GM12878 (cell line): ENCODE measurements around the gene CSF1R. TPM values are rescaled to one million over a fixed set of nuclear protein-coding genes. Genes with fewer than 3 reads are reported as not detected.

Experiments
- ATAC-seq: fragments of 200-7000 bp; cut with Tn5 transposase; 3 replicates; pipeline ENCODE4 v1.9.1; 2020; ENCODE audit warnings: mild to moderate bottlenecking, moderate library complexity
- BruUV-seq: library from RNA; stranded (reverse); fragments of 400-500 nt; replicated peaks from 2 replicates; lab custom pipeline; 2021; lab: Mats Ljungman, UMichigan
- CTCF ChIA-PET: fragments of 300-600 bp; sonication (Branson Sonifier 250); formaldehyde crosslinking; extraction: SDS; loops from one replicate; lab custom pipeline; 2021; ENCODE audit warnings: inconsistent platforms; lab: Yijun Ruan, JAX
- POLR2A ChIA-PET: fragments of 350-600 bp; formaldehyde crosslinking; extraction: SDS; loops from one replicate; lab custom pipeline; 2021; ENCODE audit warnings: inconsistent platforms; lab: Charles Lee
- RAD21 ChIA-PET: fragments of 300-600 bp; sonication (Branson Sonifier 250); formaldehyde crosslinking; loops from one replicate; lab custom pipeline; 2023; ENCODE audit warnings: antibody characterized with exemption; ENCODE audit not compliant: unreplicated experiment; lab: Charles Lee
- SMC1A ChIA-PET: fragments of 300-600 bp; sonication (Branson Sonifier 250); formaldehyde crosslinking; loops from one replicate; lab custom pipeline; 2023; ENCODE audit not compliant: unreplicated experiment, uncharacterized antibody; lab: Charles Lee
- DNase-seq: peaks from one replicate; pipeline ENCODE4 v3.0.0-alpha.2; 2011; ENCODE audit warnings: low read depth, low spot score
- FAIRE-seq: peaks from 3 replicates; lab custom pipeline; 2011; peaks lifted over from hg19 to GRCh38; lab: Jason Lieb, UNC
- H2AFZ ChIP-seq: 2 replicates; pipeline ENCODE4 v1.6.0; 2011; ENCODE audit warnings: low read depth, low read length, control low read depth; ENCODE audit not compliant: control insufficient read depth
- H3K27ac ChIP-seq: 2 replicates; pipeline ENCODE4 v1.5.1; 2011; ENCODE audit warnings: control low read depth; ENCODE audit not compliant: control insufficient read depth, insufficient read depth
- H3K27me3 ChIP-seq, 2 experiments: replicated peaks in 1 of 2; 2 replicates each; pipeline versions ENCODE4 v1.6.0 to v1.6.1; 2011; ENCODE audit warnings: low read length in 1 of 2; ENCODE audit not compliant: control insufficient read depth in 2 of 2, insufficient read depth in 2 of 2
- H3K36me3 ChIP-seq, 2 experiments: 2 replicates each; pipeline ENCODE4 v1.5.1; 2011; ENCODE audit warnings: low read length in 1 of 2; ENCODE audit not compliant: control insufficient read depth in 2 of 2, insufficient read depth in 2 of 2
- H3K4me1 ChIP-seq: 2 replicates; pipeline ENCODE4 v1.6.1; 2011; ENCODE audit warnings: mild to moderate bottlenecking, low read length, moderate library complexity, mixed read lengths; ENCODE audit not compliant: control insufficient read depth, insufficient read depth
- H3K4me2 ChIP-seq: 2 replicates; pipeline ENCODE4 v1.6.0; 2011; ENCODE audit warnings: control low read depth; ENCODE audit not compliant: control insufficient read depth, insufficient read depth
- H3K4me3 ChIP-seq: fragments of 200-600 bp; sonication (generic); 2 replicates; pipeline ENCODE4 v1.5.1; 2016
- H3K79me2 ChIP-seq: 2 replicates; pipeline ENCODE4 v1.6.0; 2011; ENCODE audit warnings: low read length; ENCODE audit not compliant: control insufficient read depth, insufficient read depth
- H3K9ac ChIP-seq: 2 replicates; pipeline ENCODE4 v1.8.0; 2011; ENCODE audit warnings: low read length, control low read depth, mixed read lengths; ENCODE audit not compliant: control insufficient read depth, insufficient read depth
- H3K9me3 ChIP-seq: replicated peaks from 3 replicates; pipeline ENCODE4 v1.5.1; 2011; ENCODE audit warnings: mild to moderate bottlenecking, low read length; ENCODE audit not compliant: control insufficient read depth, insufficient read depth
- H4K20me1 ChIP-seq: 2 replicates; pipeline ENCODE4 v1.6.0; 2011; ENCODE audit not compliant: control insufficient read depth, insufficient read depth
- CBX5 ChIP-seq: sonication (generic); IDR thresholded peaks from 2 replicates; pipeline ENCODE4 v1.6.1; 2016; ENCODE audit warnings: low read depth, moderate library complexity, mild to moderate bottlenecking, inconsistent platforms
- DPF2 ChIP-seq: fragments of 450-650 bp; IDR thresholded peaks from 2 replicates; pipeline ENCODE4 v1.6.1; 2017; ENCODE audit warnings: mild to moderate bottlenecking
- ETV6 ChIP-seq, 2 experiments: fragments of 450-650 bp in 1 of 2; IDR thresholded peaks in 1 of 2; conservative IDR thresholded peaks in 1 of 2; 2 replicates each; pipeline ENCODE4 v1.6.1; 2014; ENCODE audit warnings: antibody characterized with exemption in 1 of 2, borderline replicate concordance in 1 of 2, low read depth in 1 of 2, mild to moderate bottlenecking in 1 of 2, moderate library complexity in 1 of 2
- FOXK2 ChIP-seq: fragments of 450-650 bp; IDR thresholded peaks from 2 replicates; pipeline ENCODE4 v1.6.1; 2017; ENCODE audit warnings: mild to moderate bottlenecking, moderate library complexity
- KLF5 ChIP-seq: fragments of 450-650 bp; IDR thresholded peaks from 2 replicates; pipeline ENCODE4 v1.6.1; 2014; ENCODE audit warnings: mild to moderate bottlenecking; ENCODE audit not compliant: partially characterized antibody
- MXI1 ChIP-seq: fragments of 150-350 bp; IDR thresholded peaks from 2 replicates; pipeline ENCODE4 v1.6.1; 2011; ENCODE audit warnings: low read depth, mild to moderate bottlenecking, inconsistent platforms, low read length, improper control_type of control experiment
- NRF1 ChIP-seq: conservative IDR thresholded peaks from 2 replicates; pipeline ENCODE4 v1.6.1; 2011; ENCODE audit warnings: mild to moderate bottlenecking, low read depth, low read length, improper control_type of control experiment
- RELA ChIP-seq: fragments of 450-650 bp; IDR thresholded peaks from 2 replicates; pipeline ENCODE4 v1.8.0; 2014; ENCODE audit warnings: borderline replicate concordance; ENCODE audit not compliant: partially characterized antibody
- SUZ12 ChIP-seq: fragments of 200-600 bp; sonication (generic); IDR thresholded peaks from one replicate; pipeline ENCODE4 v1.6.1; 2018; ENCODE audit warnings: antibody characterized with exemption, mild to moderate bottlenecking; ENCODE audit not compliant: unreplicated experiment
- TCF12 ChIP-seq: IDR thresholded peaks from 2 replicates; pipeline ENCODE4 v1.6.1; 2011; ENCODE audit warnings: low read depth, mild to moderate bottlenecking, low read length
- TCF7 ChIP-seq: IDR thresholded peaks from 2 replicates; pipeline ENCODE4 v1.6.1; 2014; ENCODE audit warnings: antibody characterized with exemption, borderline replicate concordance
- ZSCAN29 ChIP-seq: fragments of 450-650 bp; IDR thresholded peaks from 2 replicates; pipeline ENCODE4 v1.6.1; 2017; ENCODE audit warnings: mild to moderate bottlenecking, moderate library complexity
- WGBS: methylation state at CpG from one replicate; pipeline ENCODE4 v1.1.6; 2016; ENCODE audit warnings: low lambda C conversion rate; ENCODE audit not compliant: insufficient replicate concordance, insufficient coverage; ENCODE audit errors: missing lambda C conversion rate; 5-methylcytosine and 5-hydroxymethylcytosine counted together
- in situ Hi-C: fragments of 300-500 bp; cut with MboI; formaldehyde crosslinking; loops from 9 replicates; pipeline ENCODE4 v1.14.3; 2018; ENCODE audit warnings: mixed read lengths
- intact Hi-C: fragments of 100-400 bp; cut with micrococcal nuclease; formaldehyde crosslinking; loops from one replicate; pipeline ENCODE4 v1.14.2; 2022; ENCODE audit not compliant: unreplicated experiment
- polyA plus RNA-seq, 11 experiments: library from polyadenylated mRNA; depleted of rRNA in 4 of 11; unstranded in 6 of 11; stranded (reverse) in 5 of 11; fragments of >200 nt; fragmentation: Nextera tagmentation in 4 of 11; fragmentation: Illumina TruSeq in 1 of 11; extraction: Ambion mirVana in 4 of 11; extraction: Trizol in 1 of 11; gene quantifications; 1 replicate in 1 of 11; 2 replicates in 10 of 11; pipeline versions ENCODE4 v1.2.1 to v1.2.3, GENCODE V29; 2011 to 2016; ENCODE audit warnings: inconsistent platforms in 2 of 11, missing spikeins in 2 of 11, low read depth in 1 of 11
- total RNA-seq, 4 experiments: library from RNA; depleted of rRNA in 3 of 4; stranded (reverse); fragments of >200 nt in 3 of 4; fragmentation: Illumina TruSeq in 1 of 4; extraction: Trizol in 1 of 4; gene quantifications; 2 replicates each; pipeline versions ENCODE4 v1.2.1 to v1.2.3, GENCODE V29; 2013 to 2021
- TF ChIP-seq, protein P1 (sequence below): fragments of 450-650 bp; IDR thresholded peaks from 2 replicates; pipeline ENCODE4 v1.6.1; 2014; ENCODE audit warnings: mild to moderate bottlenecking
- TF ChIP-seq, protein P2 (sequence below): fragments of 450-650 bp; conservative IDR thresholded peaks from 2 replicates; pipeline ENCODE4 v1.6.1; 2017; ENCODE audit warnings: mild to moderate bottlenecking, moderate library complexity

The CSF1R gene
- total and polyA plus RNA-seq, 10 of the 15 experiments (the other 5 are each of a cell fraction or from before 2014, with no cell fraction given), result 0.35 to 3.6 (median 1.2) TPM

DNA sequence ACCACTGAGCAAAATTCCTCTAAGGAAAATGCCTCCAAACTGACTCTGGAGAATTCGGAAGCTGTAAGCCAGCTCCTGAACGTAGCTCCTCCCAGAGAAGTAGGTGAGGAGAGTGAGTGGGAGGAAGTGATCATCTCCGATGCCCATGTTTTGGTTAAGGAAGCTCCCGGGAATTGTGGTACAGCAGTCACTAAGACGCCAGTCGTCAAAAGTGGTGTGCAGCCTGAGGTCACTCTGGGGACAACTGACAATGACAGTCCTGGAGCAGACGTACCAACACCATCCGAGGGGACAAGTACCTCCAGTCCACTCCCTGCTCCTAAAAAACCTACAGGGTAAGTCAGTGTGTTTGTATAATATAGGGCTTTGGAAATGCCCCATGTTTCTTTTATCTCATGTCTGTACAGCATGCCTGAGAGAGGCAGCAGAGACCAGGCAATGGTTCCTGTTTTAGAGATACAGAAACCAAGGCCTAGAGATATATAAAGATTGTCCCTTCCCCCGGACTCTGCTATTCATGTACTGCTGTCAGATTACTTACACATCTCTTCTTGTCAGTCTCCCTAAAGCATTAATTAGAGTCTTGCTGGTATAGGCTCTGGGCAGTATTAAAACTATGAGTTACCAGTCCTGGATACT is 61.9 kb downstream of the CSF1R start (continued):
- TF ChIP-seq, protein P1, sequence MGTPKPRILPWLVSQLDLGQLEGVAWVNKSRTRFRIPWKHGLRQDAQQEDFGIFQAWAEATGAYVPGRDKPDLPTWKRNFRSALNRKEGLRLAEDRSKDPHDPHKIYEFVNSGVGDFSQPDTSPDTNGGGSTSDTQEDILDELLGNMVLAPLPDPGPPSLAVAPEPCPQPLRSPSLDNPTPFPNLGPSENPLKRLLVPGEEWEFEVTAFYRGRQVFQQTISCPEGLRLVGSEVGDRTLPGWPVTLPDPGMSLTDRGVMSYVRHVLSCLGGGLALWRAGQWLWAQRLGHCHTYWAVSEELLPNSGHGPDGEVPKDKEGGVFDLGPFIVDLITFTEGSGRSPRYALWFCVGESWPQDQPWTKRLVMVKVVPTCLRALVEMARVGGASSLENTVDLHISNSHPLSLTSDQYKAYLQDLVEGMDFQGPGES, result no peak

DNA sequence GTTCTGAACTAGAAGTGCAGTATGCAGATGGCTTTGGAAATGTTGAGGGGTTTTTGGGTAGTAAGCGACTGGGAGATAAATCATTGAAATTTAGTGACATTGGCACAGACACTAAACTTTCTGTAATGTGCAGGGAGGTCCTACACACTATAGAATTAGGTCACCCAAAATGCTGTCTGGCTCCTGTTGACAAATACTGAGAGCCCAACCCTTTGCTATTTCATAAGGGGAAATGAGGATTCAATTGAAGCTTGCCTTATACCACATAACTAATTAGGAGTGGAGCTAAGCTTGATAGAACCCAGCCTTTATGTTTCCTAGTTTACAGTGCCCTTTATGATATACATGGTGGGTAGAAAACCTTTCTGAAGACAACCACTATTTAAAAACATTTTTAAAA is 63.2 kb downstream of the CSF1R start:
- POLR2A ChIA-PET, result interaction anchor here (0.5 kb wide), 1 partner anchor 617 kb away, joined by 3 read pairs; no protein-coding TSS in a partner anchor
- no peak overlapping the region for H3K9ac ChIP-seq
- in situ Hi-C loops, result no loop called here
- H3K36me3 ChIP-seq, result peaks cover 11 to 28% of the 10 kb centered on the region in 2 experiments
- RAD21 ChIA-PET, result interaction anchor here (1.0 to 1.2 kb wide), 2 partner anchors 78 to 162 kb away, joined by 3 read pairs; no protein-coding TSS in a partner anchor
- DNase-seq, result no peak
- intact Hi-C loops, result no loop called here
- H3K9me3 ChIP-seq, result no peaks in the 10 kb centered on the region
- CTCF ChIA-PET, result interaction anchor here (1.4 to 2.2 kb wide), 2 partner anchors 51 to 189 kb away, joined by 3 to 8 read pairs; no protein-coding TSS in a partner anchor
- TF ChIP-seq SUZ12, result no peak
- no peak for TF ChIP-seq TCF7
- TF ChIP-seq DPF2, result no peak
- no peak for TF ChIP-seq TCF12
- TF ChIP-seq KLF5, result no peak
- no peak for TF ChIP-seq CBX5
- TF ChIP-seq NRF1, result no peak
- no peak for TF ChIP-seq ZSCAN29
- TF ChIP-seq MXI1, result no peak
- no peak for TF ChIP-seq FOXK2
- no peak for TF ChIP-seq ETV6 (conservative IDR thresholded peaks at IDR 0.05 in 1 of 2, IDR thresholded peaks at IDR 0.05 in 1 of 2; ENCODE audit: borderline replicate concordance in 1 of 2, low read depth in 1 of 2)
- TF ChIP-seq RELA, result no peak
- TF ChIP-seq, protein P2, sequence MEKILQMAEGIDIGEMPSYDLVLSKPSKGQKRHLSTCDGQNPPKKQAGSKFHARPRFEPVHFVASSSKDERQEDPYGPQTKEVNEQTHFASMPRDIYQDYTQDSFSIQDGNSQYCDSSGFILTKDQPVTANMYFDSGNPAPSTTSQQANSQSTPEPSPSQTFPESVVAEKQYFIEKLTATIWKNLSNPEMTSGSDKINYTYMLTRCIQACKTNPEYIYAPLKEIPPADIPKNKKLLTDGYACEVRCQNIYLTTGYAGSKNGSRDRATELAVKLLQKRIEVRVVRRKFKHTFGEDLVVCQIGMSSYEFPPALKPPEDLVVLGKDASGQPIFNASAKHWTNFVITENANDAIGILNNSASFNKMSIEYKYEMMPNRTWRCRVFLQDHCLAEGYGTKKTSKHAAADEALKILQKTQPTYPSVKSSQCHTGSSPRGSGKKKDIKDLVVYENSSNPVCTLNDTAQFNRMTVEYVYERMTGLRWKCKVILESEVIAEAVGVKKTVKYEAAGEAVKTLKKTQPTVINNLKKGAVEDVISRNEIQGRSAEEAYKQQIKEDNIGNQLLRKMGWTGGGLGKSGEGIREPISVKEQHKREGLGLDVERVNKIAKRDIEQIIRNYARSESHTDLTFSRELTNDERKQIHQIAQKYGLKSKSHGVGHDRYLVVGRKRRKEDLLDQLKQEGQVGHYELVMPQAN, result no peak
- SMC1A ChIA-PET, result interaction anchor here (0.6 to 2.9 kb wide), 4 partner anchors 8 to 405 kb away, joined by 3 to 8 read pairs (median 4); no protein-coding TSS in a partner anchor
- WGBS, result 100% methylated on average over 1 of the region's 1 CpG
- no peak overlapping the region for H3K4me2 ChIP-seq
- no peaks in the 10 kb centered on the region for H4K20me1 ChIP-seq
- no peak overlapping the region for H3K4me3 ChIP-seq
- BruUV-seq, result no TSS peak
- no peak overlapping the region for H3K27ac ChIP-seq
- H2AFZ ChIP-seq, result no peak overlapping the region
- no peaks in the 10 kb centered on the region for H3K4me1 ChIP-seq
- no peak for FAIRE-seq
- H3K27me3 ChIP-seq, result no peaks in the 10 kb centered on the region
- no peak for ATAC-seq
- H3K79me2 ChIP-seq, result no peaks in the 10 kb centered on the region
